Globus pallidus (tissue), 1 donor: Measurements from ENCODE around the gene VPS4A.
A peak's percentile ranks its signal among the peaks of the same experiment; 100 is the strongest.
"Not testable (repeated sequence)": the region's sequence is repeated elsewhere in the genome, so short reads cannot be mapped to it uniquely, and the experiment has no call there.

ENCODE experiments used
- DNase-seq: peaks from one replicate; pipeline ENCODE4 v3.0.0-alpha.2; 2015; ENCODE audit warnings: low spot score

Gene VPS4A

DNA sequence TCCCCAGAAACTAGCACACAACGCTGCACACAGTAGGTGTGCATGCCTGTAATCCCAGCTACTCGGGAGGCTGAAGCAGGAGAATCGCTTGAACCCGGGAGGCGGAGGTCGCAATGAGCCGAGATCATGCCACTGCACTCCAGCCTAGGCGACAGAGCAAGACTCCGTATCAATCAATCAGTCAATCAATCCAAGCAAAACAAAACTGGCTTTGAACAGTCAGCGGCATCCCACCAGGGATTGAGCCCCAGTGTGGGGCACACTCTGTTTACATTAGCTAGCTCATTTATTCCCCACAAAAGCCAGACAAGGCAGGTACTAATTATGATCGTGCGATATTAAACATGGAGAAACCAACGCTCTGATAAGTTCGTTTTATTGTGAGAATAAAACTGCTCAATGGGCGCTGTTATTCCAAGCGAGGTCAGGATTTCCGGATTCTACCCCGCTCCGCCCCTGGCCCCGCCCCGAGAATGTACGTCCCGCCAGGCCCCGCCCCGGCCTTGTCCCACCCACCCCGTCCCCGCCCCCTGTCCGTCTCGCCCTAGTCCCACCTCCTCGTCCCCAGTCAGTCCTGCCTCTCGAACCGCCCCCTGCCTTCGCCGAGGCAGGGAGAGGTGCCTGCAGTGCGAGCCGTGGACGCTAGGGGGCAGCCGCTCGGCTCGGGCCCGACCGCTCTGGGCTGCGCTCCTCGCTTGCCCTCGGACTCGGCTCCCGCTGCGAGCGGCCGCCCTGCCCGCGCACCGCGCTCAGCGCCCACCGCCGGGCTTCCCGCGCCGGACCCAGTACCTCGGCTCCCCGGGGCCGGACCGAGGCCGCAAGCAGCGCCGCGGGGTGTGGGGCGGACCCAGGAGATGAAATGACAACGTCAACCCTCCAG lies at the start of gene VPS4A:
TSS of gene VPS4A (plus strand) at position 698 of the 880 bp plus-strand sequence. CDS start at position 860, 162 bp downstream.
- peak; percentile 98 for DNase-seq

- no peak for DNase-seq
These were observed 44.7 kb upstream of the VPS4A start for GRCh38 chr16:69266334-69267063.

DNA sequence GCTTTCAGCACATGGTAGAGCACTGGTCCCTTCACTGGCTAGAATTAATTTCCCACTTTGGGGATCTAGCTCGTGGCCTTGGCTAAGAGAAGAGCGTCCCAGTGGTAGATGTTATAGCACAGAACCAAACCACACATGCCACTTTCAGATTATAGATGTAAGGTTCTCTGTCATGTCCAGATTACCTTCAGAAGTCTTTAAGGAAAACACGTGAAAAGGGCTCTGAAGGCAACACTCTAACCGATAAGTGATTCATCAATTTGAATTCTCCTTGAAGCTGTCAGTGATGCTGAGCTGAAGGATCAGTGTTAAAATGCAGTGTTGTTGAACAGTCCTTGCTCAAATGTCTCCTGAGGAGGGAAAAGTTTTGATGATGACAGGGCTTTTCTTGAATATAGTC lies 43.5 kb upstream of the VPS4A start:
- no peak for DNase-seq

DNA sequence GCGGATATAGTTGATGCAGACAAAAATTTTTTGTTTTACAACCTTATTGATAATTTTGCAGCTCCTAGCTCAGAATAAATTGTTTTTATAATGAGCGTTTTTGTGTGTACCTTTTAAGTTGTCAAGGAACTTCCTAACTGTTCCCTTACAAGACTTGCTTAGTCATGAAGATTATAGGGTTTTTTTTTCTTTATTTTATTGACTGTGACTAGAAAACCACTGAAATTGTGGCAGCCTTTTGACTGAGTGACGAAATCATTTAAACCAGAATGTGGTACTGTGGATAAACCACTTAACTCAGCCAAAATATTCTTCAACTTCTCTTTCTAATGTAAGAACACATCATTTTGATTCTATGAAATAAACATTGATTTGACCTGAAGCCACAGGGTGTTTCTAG lies 40.8 kb upstream of the VPS4A start:
- DNase-seq, result no peak

DNA sequence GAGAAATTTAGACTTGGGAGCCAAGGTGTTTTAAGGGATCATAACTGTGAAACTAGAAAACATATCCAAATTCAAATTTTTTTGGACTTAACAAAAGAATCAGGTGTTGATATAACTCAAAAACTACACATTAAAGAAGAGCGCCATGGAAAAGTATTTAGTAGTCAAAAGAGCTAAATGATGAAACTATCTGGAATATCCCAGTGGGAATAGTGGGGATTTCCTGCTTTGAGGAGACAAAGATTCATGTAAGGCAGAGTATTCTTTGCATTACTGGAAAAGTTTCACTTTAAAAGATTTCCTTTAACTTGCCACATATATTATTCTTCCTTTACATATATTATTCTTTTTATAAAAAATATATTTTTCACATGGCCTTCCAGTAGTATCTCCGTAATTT lies 40.3 kb upstream of the VPS4A start:
- no peak for DNase-seq

DNA sequence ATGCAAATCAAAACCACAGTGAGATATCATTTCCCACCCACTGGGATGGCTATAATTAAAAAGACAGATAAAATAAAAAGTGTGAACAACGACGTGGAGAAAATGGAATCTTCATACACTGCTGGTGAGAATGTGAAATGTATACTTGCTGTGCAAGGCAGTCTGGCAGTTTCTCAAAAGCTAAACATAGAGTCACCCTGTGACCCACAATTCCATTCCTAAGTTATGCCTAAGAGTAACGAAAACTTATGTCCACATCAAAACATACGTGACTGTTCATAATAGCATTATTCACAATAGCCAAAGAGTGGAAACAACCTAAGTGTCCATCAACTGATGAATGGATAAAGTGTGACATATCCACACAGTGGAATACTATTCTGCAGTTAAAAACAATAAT lies 38.1 kb upstream of the VPS4A start:
- no peak for DNase-seq

DNA sequence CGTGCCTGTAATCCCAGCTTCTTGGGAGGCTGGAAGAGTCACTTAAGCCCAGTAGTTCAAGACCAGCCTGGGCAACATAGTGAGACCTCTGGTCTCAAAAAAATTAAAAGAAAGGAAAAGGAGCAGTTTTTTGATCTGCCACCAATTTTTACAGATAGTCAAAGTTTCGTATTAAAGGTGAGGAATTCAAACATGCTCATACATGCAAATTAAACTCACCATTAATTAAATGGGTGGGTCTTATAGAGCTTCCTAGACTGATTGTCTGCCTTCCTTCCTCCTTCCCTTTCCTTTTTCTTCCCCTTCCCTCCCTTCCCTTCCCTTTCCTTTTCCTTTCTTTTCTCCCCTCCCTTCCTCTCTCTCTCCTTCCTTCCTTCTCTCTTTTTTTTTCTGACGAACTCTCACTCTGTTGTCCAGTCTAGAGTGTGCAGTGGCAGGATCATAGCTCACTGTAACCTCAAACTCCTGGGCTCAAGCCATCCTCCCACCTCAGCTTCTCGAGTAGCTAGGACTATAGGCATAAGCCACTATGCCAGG lies 36.4 kb upstream of the VPS4A start:
- no peak for DNase-seq

GRCh38 chr16:69276148-69277115 lies 34.7 kb upstream of the VPS4A start:
- peak; percentile 3 for DNase-seq

DNA sequence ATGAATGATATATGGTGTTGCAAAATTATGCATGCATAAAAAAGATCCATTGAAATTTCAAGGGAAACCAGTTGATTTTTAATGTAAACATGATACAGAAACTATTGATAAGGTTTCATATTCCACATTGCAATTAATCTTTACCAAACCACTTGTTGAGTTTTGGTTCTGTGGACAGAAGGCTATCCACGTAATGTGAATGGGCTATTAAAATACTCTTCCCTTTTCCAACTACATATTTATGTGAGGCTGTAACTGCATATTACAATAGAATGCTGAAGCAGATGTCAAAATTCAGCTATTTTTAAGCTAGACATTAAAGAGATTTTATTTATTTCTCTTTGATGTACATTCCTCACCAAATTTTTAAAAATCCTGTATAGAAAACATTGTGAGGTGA lies 33.7 kb upstream of the VPS4A start:
- DNase-seq, result no peak

- DNase-seq, result no peak
These were observed 27.3 kb upstream of the VPS4A start for GRCh38 chr16:69283851-69284250.

DNA sequence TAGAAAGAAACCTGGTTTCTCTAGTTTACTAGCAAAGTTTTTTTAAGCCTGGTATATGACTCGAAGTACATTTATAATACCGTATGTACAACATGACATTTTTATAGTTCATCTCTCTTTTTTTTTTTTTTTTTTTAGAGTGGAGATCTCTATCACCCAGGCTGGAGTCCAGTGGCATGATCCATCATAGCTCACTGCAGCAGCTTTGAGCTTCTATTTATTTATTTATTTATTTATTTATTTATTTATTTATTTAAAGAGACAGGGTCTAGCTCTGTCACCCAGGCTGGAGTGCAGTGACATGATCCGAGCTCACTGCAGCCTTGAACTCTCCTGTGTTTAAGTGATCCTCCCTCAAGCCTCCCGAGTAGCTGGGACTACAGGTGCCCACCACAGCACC lies 25.9 kb upstream of the VPS4A start:
- no peak for DNase-seq

GRCh38 chr16:69286941-69287713 lies 24.0 kb upstream of the VPS4A start:
- DNase-seq, result peak; percentile 49

GRCh38 chr16:69291657-69292056 lies 19.5 kb upstream of the VPS4A start:
- not testable (repeated sequence) for DNase-seq

- DNase-seq, result no peak
These were observed 17.7 kb upstream of the VPS4A start for GRCh38 chr16:69293401-69293800.

DNA sequence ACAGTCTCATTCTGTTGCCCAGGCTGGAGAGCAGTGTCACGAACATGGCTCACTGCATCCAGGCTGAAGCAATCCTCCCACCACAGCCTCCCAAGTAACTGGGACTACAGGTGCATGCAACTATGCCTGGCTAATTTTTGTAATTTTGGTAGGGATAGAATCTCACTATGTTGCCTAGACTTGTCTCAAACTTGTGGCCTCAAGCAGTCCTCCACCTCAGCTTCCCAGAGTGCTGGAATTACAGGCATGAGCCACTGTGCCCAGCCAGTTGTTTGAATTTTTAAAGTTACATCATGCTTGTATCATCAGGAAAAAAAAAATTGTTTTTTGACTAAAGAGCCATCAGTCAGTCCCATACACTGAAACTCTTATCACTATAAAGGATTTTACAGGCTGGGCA lies 17.1 kb upstream of the VPS4A start:
- DNase-seq, result no peak

DNA sequence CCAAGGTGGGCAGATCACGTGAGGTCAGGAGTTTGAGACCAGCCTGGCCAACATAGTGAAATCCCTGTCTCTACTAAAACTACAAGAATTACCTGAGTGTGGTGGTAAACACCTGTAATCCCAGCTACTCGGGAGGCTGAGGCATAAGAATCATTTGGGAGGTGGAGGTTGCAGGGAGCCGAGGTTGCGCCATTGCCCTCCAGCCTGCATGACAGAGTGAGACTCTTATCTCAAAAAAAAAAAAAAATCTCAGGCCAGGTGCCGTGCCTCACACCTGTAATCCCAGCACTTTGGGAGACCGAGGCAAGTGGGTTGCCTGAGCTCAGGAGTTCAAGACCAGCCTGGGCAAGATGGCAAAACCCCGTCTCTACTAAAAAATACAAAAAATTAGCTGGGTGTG lies 14.4 kb upstream of the VPS4A start:
- DNase-seq, result not testable (repeated sequence)

DNA sequence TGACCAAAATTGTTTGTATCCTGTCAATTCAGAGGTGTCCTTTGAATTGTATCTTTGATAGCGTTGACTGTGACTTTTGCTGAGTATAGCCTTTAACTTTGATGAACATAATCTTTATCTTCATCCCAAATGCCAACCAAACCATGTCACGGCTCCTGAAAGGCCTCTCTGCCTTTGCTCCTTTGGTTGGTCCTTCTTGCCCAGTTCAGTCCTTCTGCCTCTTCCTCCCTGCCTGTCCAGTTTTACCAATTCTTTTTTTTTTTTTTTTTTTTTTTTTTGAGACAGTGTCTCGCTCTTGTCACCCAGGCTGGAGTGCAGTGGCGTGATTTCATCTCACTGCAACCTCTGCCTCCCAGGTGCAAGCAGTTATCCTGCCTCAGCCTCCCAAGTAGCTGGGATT lies 12.9 kb upstream of the VPS4A start:
- no peak for DNase-seq

GRCh38 chr16:69301187-69301586 lies 10.0 kb upstream of the VPS4A start:
- DNase-seq, result no peak

- no peak for DNase-seq
These were observed 9.3 kb upstream of the VPS4A start for GRCh38 chr16:69301861-69302260.

- no peak for DNase-seq
These were observed 8.8 kb upstream of the VPS4A start for GRCh38 chr16:69302301-69302700.

DNA sequence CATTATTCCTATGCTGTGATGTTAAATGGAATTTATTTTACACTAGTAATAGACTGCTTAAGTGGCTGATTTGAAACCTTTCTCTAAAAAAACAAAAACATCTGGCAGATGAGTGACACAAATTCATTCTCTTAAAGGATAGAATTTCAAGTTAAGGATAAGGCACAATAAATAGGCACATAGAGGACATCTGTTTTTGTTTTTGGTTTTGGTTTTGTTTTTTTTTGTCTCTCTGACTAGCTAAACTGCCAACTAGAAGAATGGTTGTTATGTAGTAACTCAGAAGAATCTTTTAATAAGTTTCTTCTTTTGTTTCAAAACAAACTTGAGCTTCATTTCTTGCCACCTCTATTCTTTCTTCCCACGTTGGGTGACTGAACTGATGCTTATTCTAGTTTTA lies 5.1 kb upstream of the VPS4A start:
- DNase-seq, result no peak
